HG02610 (cell line): Measurements from ENCODE around the gene RNASEH1.
"Not testable (repeated sequence)": the region's sequence is repeated elsewhere in the genome, so short reads cannot be mapped to it uniquely, and the experiment has no call there.

Experiments used
- ATAC-seq: cut with Tn5 transposase; IDR thresholded peaks from one replicate; pipeline ENCODE4 v1.9.1; 2021; ENCODE audit warnings: mild to moderate bottlenecking, moderate library complexity; ENCODE audit not compliant: unreplicated experiment

The RNASEH1 gene

GRCh38 chr2:3522961-3523421, 35.1 kb downstream of the RNASEH1 start:
- no peak for ATAC-seq

DNA sequence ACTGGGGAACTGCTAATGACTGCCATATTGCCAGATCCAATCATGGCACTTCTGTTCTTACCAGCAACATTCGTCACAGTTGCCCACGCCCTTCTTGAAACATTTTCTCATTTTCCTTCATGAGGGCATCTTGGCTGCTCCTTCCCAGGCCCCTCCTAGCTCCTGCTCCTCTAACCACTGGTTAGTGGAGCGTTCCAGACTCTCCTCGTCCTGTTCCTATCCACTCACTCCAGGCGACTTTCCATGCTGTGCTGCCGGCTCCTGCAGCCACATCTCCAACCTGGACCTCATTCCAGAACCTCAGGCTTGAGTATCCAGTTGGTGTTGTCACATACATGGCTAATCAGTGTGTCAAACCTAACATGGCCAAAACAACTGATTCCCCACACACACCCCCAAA, 37.5 kb downstream of the RNASEH1 start:
- ATAC-seq, result no peak

- ATAC-seq, result peak; percentile 65
Observed at GRCh38 chr2:3519255-3520205, 38.6 kb downstream of the RNASEH1 start, which contains the start of gene ADI1. Gene ADI1, minus strand, starts transcription at chr2:3519531. Its CDS starts 44 bp downstream, at chr2:3519487.

GRCh38 chr2:3518496-3519254, 39.5 kb downstream of the RNASEH1 start:
- ATAC-seq, result peak; percentile 82

- ATAC-seq, result no peak
Observed at GRCh38 chr2:3517948-3518495, 40.1 kb downstream of the RNASEH1 start.

DNA sequence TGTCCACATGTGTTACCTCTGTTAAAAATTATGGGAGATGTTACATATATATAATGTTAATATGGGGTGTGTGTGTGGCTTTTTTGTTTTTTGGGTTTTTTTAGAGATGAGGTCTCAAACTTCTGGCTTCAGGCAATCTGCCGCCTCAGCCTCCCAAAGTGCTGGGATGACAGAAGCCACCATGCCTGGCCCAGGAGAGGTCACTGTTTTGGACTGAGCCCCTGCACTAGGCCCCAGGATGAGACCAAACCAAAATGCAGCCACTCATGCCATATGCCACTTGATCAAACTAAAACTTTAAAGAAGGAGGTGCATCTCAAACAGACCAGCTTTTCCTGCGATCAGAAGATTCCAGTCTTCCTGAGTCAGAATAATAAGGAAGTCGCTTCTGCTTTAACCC, 41.3 kb downstream of the RNASEH1 start:
- no peak for ATAC-seq

DNA sequence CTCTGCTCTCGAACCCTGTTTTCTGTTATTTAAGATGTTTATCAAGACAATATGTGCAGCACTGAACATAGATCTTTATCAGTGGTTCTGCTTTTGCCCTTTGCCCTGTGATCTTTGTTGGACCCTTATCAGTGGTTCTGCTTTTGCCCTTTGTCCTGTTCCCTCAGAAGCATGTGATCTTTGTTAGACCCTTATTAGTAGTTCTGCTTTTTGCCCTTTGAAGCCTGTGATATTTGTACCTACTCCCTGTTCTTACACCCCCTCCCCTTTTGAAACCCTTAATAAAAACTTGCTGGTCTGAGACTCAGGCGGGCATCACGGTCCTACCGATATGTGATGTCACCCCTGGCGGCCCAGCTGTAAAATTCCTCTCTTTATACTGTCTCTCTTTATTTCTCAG, 42.7 kb downstream of the RNASEH1 start:
- ATAC-seq, result not testable (repeated sequence)

DNA sequence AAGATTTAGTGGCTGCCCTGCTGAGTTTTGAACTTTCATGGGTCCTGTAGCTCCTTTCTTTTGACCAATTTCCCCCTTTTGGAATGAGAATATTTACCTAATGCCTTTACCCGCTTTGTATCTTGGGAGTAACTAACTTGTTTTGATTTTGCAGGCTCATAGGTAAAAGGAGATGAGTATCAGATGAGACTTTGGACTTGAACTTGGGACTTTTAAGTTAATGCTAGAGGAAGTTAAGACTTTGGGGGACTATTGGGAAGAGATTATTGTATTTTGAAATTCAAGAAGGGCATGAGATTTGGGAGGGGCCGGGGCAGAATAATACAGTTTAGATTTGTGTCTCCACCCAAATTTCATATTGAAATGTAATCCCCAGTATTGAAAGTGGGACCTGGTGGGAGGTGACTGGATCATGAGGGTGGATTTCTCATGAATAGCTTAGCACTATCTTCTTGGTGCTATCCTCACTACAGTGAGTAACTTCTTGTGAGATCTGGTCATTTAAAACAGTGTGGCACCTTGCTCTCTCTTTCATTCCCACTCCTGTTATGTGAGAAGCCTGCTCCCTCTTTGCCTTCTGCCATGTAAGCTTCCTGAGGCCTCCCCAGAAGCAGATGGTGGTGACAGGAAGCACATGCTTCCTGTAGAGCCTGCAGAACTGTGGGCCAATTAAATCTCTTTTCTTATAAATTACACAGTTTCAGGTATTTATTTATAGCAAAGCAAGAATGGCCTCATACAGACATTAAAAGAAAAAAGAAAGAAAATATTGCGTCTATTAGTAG, 44.9 kb downstream of the RNASEH1 start:
- no peak for ATAC-seq

DNA sequence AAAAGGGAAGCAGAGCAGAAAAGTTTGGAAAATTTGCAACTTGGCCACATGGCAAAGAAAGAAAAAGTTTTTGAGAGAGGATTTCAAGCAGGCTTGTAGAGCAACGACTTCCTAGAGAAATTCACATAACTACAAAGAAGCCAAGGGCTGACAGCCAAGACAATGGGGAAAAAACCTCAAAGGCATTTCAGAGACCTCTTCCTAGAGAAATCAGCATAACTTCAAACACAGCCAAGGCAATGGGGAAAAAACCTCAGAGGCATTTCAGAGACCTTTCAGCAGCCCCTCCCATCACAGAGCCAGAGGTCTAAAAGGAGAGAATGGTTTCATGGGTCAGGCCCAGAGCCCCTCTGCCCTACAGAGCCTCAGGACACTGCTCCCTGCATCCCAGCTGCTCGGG, 46.0 kb downstream of the RNASEH1 start:
- ATAC-seq, result no peak

DNA sequence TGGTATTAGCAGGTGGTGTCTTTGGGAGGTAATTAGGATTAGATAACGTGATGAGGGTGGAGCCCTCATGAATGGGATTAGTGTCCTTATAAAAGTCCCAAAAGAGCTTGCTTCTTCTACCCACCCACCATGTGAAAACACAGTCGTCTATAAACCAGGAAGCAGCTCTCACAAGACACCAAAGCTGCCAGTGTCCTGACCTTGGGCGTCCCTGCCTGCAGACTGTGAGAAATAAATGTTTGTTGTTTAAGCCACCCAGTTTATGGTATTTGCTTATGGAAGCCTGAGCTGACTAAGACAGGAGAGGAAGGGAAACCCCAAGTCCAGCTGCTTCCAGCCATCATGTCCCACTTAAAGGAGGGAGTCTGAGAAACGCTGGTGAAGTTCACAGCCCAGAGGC, 52.4 kb downstream of the RNASEH1 start:
- no peak for ATAC-seq

- ATAC-seq, result no peak
Observed at GRCh38 chr2:3504741-3505140, 53.4 kb downstream of the RNASEH1 start.

DNA sequence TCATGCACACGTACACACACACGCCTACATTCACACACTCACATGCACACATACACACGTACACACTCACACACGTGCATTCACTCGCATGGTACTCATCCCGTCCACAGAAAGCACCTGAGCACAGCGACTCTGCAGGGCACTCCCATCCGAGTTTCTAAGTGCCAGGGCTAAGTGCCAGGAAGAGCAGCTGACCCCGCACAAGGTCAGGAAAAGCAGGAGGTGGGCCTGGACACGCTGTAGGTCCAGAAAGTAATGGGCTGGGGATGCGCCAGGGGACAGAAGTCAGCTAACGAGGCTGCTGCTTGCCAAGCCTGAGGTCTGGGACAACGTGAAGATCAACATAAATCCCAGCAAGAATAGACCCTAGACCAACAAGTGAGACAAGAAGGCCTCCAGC, 54.6 kb downstream of the RNASEH1 start:
- ATAC-seq, result no peak

DNA sequence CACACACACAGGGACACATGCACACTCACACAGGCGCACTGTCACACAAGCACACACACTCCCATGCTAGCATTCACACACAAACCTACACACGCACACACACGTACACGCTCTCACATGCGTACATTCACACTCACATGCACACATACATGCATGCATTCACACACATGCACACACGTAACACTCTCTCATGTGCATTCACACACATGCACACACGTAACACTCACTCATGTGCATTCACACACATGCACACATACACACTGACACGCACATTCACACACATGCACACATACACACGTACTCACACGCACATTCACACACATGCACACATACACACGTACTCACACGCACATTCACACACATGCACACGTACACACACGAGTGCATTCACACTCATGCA, 55.1 kb downstream of the RNASEH1 start:
- ATAC-seq, result no peak

GRCh38 chr2:3500326-3500899, 57.7 kb downstream of the RNASEH1 start:
- ATAC-seq, result no peak

GRCh38 chr2:3498783-3499394, 59.2 kb downstream of the RNASEH1 start:
- ATAC-seq, result no peak

GRCh38 chr2:3496708-3497080, 61.4 kb downstream of the RNASEH1 start:
- ATAC-seq, result not testable (repeated sequence)
